ENCODE measurements around the gene RUBCNL. TPM values are rescaled to one million over a fixed set of nuclear protein-coding genes. Genes with fewer than 3 reads are reported as not detected.

RUBCNL gene
- total and polyA plus RNA-seq, 2 of the 8 experiments (the other 6 are each of a cell fraction or from before 2014, with no cell fraction given) = 2.6 to 4.9 TPM

DNA sequence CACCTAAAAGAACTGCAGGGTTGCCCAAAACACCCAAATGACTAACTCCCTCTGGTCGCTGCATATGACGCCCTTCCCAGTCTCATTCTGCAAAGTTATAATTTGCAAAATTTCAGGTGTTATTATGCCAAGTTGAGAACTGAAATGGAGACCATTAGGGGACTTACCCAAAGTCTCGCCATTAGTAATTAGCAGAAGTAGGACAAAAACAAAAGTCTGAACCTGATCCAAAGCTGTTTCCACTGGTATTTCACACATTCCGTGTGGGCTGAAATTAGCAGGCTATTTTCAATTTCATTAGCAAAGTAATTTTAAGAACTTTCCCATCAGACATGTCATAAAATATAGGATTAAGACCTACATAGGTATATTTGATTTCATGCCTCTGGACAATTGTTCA is 6.8 kb downstream of the RUBCNL start:
- Histone ChIP-seq H3K27ac (ENCODE audit: low read depth, low read length) (no peak overlapping the region), H2BK12ac (ENCODE audit: low read depth, low read length) (no peak overlapping the region), H3K56ac (replicated peaks; ENCODE audit: insufficient read length, low read depth, low read length) (no peak overlapping the region), H3K79me2 (ENCODE audit: control insufficient read depth in 1 of 2, insufficient read depth in 2 of 2, low read length in 2 of 2) (no peaks in the 10 kb centered on the region), H3K9me3 (ENCODE audit: insufficient read depth in 2 of 2, low read depth in 1 of 2, low read length in 1 of 2) (no peaks in the 10 kb centered on the region), H3K23me2 (ENCODE audit: low read depth, low read length) (no peaks in the 10 kb centered on the region), H3K4me1 (replicated peaks in 1 of 4; ENCODE audit: control insufficient read depth in 3 of 4, insufficient read depth in 4 of 4, low read length in 3 of 4) (no peaks in the 10 kb centered on the region; a peak in 1 of 7 replicates), H3K4me3 (ENCODE audit: extremely low read depth in 1 of 4, insufficient read depth in 2 of 4, low read depth in 3 of 4, low read length in 4 of 4) (no peak overlapping the region), H4K5ac (ENCODE audit: insufficient read length, low read depth, low read length) (no peak overlapping the region), H3K14ac (ENCODE audit: insufficient read length) (no peak overlapping the region), H3K27me3 (replicated peaks in 1 of 4; ENCODE audit: control insufficient read depth in 3 of 4, extremely low read depth in 1 of 4, insufficient read depth in 3 of 4, low read length in 3 of 4) (peaks cover 0 to 3% (median 0%) of the 10 kb centered on the region in 4 experiments; a peak in 2 of 7 replicates), H2AK5ac (ENCODE audit: low read depth, low read length) (no peak overlapping the region), H2BK120ac (replicated peaks; ENCODE audit: low read depth, low read length) (no peak overlapping the region), H3K9ac (replicated peaks in 1 of 4; ENCODE audit: extremely low read depth in 1 of 4, low read depth in 3 of 4, low read length in 3 of 4) (no peak overlapping the region), H2BK15ac (ENCODE audit: low read length) (no peak overlapping the region), H3K79me1 (ENCODE audit: low read depth, low read length) (no peaks in the 10 kb centered on the region), H3K4ac (replicated peaks; ENCODE audit: insufficient read length, low read depth, low read length) (no peak overlapping the region), H2BK20ac (ENCODE audit: low read length) (no peak overlapping the region), H3K23ac (ENCODE audit: insufficient read length) (no peak overlapping the region), H4K91ac (replicated peaks; ENCODE audit: insufficient read length, low read length) (no peak overlapping the region), H2BK5ac (ENCODE audit: low read depth, low read length) (no peak overlapping the region), H2AFZ (ENCODE audit: low read length) (no peak overlapping the region), H3K18ac (ENCODE audit: extremely low read depth, low read length) (no peak overlapping the region), H4K20me1 (replicated peaks in 1 of 2; ENCODE audit: control insufficient read depth in 1 of 2, insufficient read depth in 2 of 2, low read length in 2 of 2) (peaks cover 0 to 1% of the 10 kb centered on the region in 2 experiments), H3K4me2 (ENCODE audit: insufficient read depth in 1 of 2, low read depth in 2 of 2, low read length in 2 of 2) (no peak overlapping the region), H3K36me3 (ENCODE audit: control insufficient read depth in 2 of 4, insufficient read depth in 4 of 4, low read length in 3 of 4) (no peaks in the 10 kb centered on the region), H4K8ac (ENCODE audit: extremely low read depth, insufficient read depth, low read length) (no peak overlapping the region)
- CTCF ChIA-PET (ENCODE audit: partially characterized antibody) = interaction anchor here (1.6 kb wide), 1 partner anchor 8 kb away, joined by 3 read pairs; no protein-coding TSS in a partner anchor
- no peak for FAIRE-seq
- 86% methylated on average over 4 of the region's 4 CpGs; no CpG with 5 or more reads in 1 of the 2 experiments for WGBS, 2 experiments (ENCODE audit: extremely low coverage in 1 of 2, insufficient coverage in 1 of 2, insufficient read length in 1 of 2, insufficient replicate concordance in 2 of 2, low coverage in 1 of 2, low lambda C conversion rate in 2 of 2, missing lambda C conversion rate in 1 of 2)
- POLR2A ChIA-PET (ENCODE audit: partially characterized antibody) = no interaction called here
- no peak for DNase-seq (ENCODE audit: low read depth in 1 of 2, low spot score in 2 of 2)
- TF ChIP-seq POLR2AphosphoS5 (IDR thresholded peaks at IDR 0.05; ENCODE audit: low read depth, low read length) (no peak), RNF2 (IDR thresholded peaks at IDR 0.05; ENCODE audit: borderline replicate concordance, low read depth, low read length, missing control alignments, poor library complexity, severe bottlenecking) (no peak), CTBP2 (IDR thresholded peaks at IDR 0.05; ENCODE audit: borderline replicate concordance, insufficient read depth, insufficient read length, low read length) (no peak)

Measured in H1 (cell line).